Left renal pelvis (tissue), 4 donors: ENCODE measurements around the gene ZNF691. TPM values are rescaled to one million over a fixed set of nuclear protein-coding genes. Genes with fewer than 3 reads are reported as not detected.
"Not testable (repeated sequence)": the region's sequence is repeated elsewhere in the genome, so short reads cannot be mapped to it uniquely, and the experiment has no call there.

Source experiments
- DNase-seq, 4 donors: peaks; one replicate each; pipeline ENCODE4 v3.0.0-alpha.2; 2013; ENCODE audit warnings: low read depth in 4 of 4, low spot score in 3 of 4
- polyA plus RNA-seq, 4 donors: library from polyadenylated mRNA; unstranded; fragments of 120-200 nt; gene quantifications; one replicate each; pipeline ENCODE4 v1.2.1, GENCODE V29; 2013; ENCODE audit not compliant: insufficient read length in 4 of 4

The ZNF691 gene, protein sequence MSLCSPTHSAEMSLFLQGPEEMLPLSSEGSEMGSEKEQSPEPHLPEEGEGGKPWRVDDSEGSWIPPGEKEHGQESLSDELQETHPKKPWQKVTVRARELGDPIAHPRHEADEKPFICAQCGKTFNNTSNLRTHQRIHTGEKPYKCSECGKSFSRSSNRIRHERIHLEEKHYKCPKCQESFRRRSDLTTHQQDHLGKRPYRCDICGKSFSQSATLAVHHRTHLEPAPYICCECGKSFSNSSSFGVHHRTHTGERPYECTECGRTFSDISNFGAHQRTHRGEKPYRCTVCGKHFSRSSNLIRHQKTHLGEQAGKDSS
- polyA plus RNA-seq: 10 to 100 TPM; 13.6 to 23.6 (median 20.0) TPM

DNA sequence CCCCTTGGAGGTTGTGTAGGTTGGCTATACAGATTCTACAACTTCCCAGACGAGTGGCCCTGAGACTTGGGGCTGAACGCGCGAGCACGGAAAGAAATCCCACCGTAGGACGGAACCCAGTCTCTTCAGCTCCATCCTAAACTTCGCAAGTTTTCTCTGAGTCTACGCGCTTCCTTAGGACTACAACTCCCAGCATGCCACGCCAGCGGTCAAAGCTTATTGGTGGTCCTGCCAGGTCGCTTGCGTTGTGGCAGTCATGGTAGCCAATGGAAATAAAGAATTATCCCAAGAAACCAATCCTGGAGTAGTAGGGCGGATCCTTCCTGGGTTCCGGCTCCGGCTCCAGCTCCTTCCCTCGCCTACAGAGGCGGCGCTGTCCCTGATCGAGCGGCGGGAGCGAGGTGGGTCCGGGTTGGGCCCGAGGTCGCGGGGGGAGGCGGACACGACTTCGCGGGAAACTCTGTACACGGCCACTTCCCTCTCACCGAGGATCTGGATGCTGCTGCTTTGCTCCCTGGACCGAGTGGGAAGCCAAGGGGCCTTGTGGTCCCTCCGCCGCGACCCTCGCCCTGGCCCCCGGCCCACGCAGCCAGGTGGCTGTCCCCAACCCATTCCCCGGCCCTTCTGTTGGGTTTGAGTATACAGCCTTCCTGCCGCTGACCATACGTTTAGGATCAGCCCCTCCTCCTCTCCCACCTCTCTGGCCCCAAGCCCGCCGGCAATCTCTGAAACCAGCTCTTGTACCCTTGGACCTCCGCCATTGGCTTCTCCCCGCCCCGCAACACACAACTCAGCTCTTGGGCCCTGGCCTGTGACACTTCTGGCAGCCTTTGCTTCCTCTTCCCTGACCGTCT, at the start of gene ZNF691:
TSS of gene ZNF691 (plus strand) at position 357 of the 854 bp plus-strand sequence. CDS start 3,046 bp downstream, outside the sequence.
- peak; percentile 89 to 94 (median 93) for DNase-seq

DNA sequence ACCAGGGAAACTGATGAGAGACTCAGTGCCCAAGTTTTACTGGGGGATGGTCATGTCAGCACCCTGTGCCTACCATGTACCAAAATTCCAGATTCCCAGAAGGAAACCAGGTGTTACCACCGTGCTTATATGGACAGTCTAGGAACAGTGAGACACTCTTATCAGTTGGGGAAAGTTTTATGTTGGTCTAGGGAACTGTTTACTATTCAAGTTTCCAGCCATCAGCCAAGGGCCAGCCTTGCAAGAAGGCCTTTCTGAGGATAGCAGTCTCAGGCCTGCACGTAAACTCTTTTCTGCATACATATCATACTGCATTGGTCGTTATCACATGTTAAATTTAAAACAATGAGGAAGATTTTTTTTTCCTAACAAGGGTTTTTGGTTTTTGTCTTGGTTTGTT, 49.0 kb upstream of the ZNF691 start:
- no peak for DNase-seq

DNA sequence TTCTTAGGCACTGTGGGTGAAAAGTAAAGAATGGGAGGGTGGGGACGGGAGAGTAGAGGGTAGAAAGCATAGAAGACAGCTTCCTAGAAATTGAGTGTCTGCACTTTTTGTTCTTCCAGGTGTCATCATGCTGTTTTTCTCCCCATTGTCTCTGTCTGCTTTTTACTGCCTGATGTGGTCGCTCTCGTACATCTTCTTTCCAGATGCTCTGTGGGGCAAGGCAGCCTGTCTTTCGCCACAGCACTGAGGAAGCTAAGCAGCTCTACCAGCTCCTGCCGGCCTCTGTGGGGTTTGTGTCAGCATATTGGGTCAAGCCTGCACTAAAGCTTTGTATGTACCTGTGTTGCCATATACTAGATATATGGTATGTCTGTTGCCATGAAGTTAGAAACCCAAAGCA, 48.4 kb upstream of the ZNF691 start:
- DNase-seq: no peak

DNA sequence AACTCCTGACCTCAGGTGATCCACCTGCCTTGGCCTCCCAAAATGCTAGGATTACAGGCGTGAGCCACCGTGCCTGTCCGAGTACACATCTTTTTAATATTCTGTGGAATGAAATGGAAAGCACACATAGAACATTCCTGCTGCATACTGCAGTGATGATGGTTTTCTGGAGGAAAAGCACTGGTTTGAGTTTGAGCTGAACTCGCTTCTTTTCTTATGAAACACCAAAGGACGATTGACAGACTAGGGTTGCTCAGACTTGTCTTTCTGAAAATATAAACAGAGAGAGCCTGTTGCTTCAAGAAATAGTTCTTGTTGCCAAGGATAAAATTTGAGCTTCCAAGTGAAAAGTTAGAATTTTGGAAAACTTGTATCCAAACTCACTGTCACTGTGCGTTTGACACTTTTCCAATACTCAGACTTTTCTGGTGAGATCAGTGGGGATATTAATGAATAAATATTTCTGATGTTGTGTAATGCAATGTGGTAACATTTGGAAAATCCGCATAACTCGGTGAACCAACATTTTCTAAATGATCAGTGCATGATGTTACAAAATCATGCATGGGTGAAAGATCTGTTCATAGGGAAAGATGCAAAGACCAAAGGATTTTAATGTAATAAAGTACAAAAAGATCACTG, 44.5 kb upstream of the ZNF691 start:
- no peak for DNase-seq

DNA sequence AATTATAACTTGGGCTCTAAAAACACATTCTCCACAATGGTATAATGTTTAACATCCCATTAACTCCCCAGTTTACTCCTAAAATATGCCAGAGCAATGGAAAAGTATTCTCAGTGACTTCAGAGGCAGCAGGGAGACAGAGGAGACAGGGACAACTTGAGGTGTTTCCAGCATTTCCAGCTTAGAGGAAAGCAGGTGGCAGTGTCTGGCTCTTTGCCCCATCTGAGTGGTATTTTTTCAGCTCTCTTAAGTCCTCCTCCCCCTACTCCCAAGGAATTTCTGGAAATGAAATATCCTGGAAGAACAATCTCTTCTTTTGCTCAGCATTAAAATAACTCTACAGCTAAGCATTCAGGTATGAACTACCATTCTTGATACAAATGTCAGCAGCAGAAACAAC, 40.2 kb upstream of the ZNF691 start:
- no peak for DNase-seq

DNA sequence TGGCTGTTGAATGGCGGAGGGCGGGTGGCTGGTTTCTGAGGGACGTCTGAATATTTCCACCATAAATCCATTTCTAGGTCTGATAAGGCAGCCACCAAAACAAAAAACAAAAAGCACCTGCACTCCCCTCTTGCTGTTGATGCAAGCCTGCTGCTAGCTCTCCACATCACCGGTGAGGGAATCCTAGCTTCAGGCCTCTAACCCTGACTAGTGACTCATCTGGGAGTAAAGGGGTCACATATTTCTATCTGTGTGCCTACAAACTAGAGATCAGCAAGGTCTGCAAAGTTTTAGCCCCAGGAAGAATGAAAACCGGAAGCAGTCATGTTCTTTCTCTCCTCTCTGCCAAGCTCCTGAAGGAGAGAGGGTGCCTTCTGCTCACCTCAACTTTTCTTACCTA, 39.8 kb upstream of the ZNF691 start:
- DNase-seq: no peak

DNA sequence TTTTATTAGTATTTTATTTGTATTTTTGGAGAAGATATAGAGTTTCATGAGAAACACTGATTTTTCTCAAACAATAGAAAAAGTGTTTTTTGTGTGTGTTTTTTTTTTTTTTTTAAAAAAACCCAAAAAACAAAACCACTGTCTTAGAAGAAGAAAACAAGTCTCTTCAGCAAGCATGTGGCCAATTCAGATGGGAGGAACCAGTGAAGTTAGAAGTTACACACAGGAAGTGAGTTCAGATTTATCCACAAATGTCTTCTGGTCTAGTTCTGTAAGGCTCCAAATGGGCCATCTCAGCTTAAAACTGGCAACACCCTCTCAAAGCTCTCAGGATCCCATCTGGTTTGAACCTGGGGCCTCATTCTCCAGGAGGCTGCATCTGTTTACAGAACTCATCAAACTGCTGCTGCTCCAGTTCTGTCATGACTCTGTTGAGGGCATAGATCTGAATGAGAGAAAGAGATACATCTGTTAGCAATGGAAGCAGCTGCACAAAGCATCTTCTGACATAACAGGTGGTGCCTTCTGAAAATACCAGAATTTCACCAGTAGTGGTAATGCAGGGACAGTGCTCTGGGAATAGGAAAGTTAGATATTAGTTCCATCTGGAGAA, 39.3 kb upstream of the ZNF691 start:
- no peak for DNase-seq

DNA sequence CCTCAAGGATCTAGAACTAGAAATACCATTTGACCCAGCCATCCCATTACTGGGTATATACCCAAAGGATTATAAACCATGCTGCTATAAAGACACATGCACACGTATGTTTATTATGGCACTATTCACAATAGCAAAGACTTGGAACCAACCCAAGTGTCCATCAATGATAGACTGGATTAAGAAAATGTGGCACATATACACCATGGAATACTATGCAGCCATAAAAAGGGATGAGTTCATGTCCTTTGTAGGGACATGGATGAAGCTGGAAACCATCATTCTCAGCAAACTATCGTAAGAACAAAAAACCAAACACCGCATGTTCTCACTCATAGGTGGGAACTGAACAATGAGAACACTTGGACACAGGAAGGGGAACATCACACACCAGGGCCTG, 31.6 kb upstream of the ZNF691 start:
- not testable (repeated sequence) for DNase-seq

DNA sequence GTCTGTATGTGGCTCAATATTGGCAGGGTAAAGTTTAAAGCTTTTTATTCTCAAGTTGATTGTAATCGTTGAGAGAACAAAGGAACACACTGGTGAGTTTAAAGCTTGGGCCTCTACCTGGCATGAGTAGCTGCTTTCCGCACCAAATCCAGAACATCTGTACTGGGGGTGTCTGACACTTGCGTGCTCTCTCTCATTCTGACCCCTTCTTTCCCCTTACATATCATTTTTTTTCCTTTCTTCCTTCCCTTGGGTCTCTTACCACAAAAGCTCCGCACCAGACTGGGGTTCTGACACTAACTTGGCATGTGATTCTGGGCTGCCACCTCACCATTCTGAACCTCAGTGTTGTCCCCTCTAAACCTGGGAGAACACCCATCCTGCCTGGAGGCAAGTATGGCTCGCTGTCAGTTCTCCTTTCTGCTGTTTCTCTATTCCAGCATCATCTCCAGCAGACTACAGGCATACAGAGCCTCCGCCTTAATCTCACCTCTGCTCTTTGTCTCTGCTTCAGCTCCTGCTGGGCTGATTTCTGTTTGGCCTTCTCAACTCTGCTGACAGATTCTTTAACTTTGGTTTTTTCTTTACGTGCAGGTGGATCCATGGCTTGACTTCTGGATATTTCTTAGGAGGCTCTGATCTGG, 30.4 kb upstream of the ZNF691 start:
- no peak for DNase-seq

DNA sequence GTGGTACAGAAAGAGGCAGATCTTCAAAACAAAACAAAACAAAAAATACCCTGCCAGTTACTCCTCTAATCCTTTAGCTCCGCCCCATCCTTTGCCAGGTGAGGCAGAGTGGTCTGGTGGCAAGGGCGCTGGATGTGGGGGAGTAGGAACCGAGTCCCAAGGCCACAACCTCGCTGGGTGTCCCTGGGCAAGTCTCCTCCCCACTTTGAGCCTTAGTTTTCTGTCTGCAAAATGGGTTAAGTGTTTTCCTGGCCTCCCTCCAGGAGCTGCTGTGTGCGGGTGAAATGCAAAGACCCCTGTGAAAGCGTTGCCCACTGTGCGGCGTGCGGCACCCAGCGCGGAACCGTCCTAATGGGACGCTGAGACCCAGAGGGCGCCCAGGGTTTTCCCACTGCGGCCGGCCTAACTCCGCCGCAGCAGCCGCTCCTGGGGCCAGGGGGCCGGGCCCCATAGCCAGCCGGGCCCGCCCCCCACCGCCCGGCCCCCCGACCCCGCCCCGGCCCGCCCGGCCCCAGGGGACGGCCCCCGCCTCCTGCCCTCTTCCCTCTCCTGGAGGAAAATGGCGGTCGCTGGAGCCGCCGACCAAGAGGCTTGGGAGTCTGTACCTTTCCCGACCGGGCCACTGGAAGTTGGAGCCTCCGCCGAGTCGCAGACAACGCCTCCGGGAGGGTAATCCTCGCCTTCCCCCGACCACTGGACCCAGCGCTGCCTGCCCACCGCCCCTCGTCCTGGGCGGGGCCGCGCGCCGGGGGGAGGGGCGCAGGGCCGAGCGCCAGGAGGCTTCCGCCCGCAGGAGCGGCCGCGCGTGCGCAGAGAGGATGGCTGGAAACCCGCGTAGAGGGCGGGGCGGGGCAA, 29.6 kb upstream of the ZNF691 start, which contains the start of the genes ERMAP and SVBP:
TSS of gene ERMAP (plus strand) at position 538 of the 855 bp plus-strand sequence. CDS start 13,327 bp downstream, outside the sequence.
TSS of gene SVBP (minus strand) at position 813 of the 855 bp plus-strand sequence. CDS start 853 bp downstream, outside the sequence.
- peak; percentile 71 to 87 (median 84) for DNase-seq

DNA sequence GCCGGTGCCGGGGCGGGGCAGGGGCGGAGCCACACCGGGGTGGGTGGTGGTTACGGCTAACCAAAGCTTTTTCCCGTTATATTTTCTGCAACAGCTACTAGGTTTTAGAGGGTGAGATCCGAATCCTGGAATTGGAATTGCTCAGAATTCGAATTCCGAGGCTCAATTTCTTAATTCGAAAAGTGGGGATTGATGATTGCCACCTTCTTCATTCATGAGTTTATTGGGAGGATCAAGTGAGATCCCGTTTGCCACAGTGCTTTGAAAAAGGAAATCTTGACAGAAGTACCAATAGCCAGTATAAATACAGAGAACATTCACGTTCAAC, 29.0 kb upstream of the ZNF691 start:
- DNase-seq: no peak

DNA sequence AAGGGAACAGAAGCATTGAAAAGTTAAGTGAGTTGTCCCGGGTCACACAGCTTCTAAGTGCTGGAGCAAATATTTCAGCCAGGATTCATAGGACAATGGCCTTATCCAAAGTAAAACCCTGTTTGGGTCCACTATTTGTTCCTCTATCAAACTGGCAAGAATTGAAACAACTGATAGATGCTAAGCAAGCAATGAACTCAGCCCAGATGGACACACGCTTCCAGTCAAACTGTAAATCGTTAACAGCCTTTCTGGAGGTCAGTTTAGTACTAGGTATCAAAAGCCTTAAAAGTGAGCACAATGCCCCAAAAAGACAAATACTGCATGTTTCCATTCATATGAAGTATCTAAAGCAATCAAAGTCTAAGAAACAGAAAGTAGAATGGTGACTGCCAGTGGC, 28.4 kb upstream of the ZNF691 start:
- no peak for DNase-seq

DNA sequence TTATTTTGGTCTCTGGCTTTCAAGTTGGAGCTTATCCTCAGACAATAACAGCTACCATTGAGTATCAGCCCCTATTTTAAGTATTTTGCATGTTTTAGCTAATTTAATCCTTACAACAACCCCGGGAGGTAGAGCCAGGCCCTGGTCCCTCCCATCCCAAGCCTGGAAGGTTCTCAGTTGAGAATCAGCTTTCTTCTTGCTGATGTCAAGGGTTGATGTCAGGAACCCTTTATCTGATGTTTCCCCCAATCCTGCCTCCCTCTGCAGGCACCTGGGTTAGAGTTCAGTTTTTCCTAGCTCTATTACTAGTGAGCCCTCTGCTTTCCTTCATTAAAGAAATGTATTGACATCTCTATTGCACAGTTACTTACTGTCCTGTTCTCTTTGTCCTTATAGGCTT, 25.6 kb upstream of the ZNF691 start:
- no peak for DNase-seq

DNA sequence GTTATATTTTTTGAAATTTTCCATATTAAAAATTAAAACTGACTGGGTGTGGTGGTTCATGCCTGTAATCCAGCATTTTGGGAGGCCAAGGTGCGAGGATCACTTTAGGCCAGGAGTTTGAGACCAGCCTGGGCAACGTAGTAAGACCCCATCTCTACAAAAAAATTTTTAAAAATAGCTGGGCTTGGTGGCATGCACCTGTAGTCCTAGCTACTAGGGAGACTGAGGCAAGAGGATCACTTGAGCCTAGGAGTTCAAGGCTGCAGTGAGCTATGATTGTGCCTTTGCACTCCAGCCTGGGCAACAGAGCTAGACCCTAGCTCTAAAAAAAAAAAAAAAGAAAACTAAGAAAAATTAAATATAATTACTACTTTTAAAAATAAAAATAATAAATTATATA, 24.7 kb upstream of the ZNF691 start:
- DNase-seq: no peak

DNA sequence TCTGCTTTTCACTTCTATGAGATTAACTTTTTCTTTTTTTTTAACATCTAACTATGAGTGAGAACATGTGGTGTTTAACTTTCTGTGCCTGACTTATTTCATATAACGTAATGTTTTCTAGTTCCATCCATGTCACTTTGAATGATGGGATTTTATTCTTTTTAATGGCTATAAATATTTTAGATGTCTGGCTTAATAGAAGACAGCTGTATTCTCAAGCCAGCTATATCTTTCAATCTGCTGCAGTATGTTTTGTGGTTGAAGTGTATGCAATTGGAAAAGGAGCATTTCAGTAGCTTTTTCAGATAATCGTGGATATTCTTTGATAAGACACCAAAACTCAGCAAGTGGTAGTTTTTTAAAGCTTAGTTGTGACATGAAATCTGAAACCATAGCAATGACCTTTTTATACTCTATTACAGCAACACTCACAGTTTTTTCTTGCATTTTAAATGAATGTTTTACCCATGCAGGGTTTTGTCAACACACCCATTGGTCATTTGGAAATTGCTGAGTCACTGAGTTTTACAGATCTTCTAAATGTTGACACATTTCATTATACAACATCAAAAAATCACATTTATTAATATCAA, 23.5 kb upstream of the ZNF691 start:
- no peak for DNase-seq

DNA sequence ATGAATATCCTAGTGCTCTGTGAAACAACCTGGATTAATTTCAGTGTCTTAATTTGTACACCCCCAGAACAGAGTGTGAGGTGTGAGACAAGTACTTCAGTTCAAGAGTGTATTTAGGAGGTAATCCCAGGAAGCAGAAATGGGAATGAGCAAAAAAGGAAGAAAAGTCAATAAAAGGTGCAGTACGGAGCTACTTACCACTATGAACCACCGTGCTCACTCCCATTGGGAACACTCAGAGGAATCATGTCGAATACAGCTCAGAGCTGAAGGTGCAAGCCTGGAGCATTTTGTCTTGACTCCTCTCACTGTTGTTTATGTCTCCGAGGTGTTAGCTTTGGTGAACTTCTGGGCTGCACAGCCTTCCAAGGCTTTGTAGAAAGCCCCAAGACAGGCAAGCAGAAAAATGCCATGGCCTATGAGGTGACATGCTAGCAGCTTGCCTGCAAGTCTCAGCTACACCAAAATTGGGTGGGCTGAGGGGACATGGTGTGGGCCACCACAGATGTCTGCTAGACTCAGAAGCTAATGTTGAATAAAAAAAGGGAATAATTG, 21.9 kb upstream of the ZNF691 start:
- no peak for DNase-seq

DNA sequence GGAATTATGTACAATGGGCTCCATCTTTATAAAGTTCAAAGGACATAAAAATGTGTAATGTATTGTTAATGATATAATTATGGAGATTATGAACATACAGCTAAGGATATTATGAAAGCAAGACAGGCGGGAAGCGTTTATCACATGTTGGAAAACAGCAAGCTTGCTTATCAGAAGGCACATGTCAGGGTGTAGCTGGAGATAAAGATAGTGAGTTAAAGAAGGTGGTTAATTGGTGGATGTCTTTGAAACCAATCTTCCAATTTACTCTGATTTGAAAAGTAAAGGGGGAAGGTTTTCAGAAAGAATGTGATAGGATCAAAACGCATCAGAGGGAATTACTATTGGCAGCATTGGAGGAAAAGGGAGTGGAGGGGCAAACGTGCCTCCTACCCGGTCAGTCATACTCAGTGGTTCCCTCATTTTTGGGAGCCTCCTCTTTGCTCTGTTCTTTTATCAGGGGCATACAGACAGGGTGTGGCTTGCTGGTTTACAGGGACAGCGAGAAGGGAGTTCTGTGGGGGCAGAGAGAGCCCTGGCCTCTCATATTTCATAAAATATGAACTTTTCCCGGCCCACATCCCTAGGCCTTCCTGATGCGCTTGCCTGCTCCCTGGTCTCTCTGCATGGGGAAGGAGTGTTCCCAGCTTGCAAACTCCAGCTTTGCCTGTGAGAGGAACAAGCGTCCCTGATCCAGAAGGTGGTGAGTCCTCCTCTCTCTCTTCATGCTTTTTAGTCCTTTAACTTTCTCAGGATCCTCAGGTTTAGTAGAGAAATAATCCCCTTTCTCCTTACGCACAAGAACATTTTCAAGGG, 21.2 kb upstream of the ZNF691 start:
- DNase-seq: no peak

DNA sequence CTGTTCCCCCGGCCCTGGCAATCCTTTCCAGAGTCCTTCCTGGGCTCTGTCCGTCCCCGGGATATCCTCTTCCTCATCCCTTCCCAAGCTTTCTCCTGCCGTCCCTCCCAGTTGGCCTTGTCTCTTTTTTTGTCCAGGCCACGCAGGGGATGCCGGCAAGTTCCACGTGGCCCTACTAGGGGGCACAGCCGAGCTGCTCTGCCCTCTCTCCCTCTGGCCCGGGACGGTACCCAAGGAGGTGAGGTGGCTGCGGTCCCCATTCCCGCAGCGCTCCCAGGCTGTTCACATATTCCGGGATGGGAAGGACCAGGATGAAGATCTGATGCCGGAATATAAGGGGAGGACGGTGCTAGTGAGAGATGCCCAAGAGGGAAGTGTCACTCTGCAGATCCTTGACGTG, 15.8 kb upstream of the ZNF691 start:
- DNase-seq: no peak
